BLaER1 treated with 17β-estradiol and CSF1 and Interleukin-3, amounts not matched to agents 10 nM and 100 nM (cell line): ENCODE measurements around the gene LPCAT1.

Experiments
- H3K27ac ChIP-seq, 11 experiments: shearing (Covaris generic); formaldehyde crosslinking; 2 replicates each; pipeline ENCODE4 v1.8.1; 2022
- H3K27me3 ChIP-seq, 11 experiments: shearing (Covaris generic); formaldehyde crosslinking; 2 replicates each; pipeline ENCODE4 v1.8.1; 2022
- H3K36me3 ChIP-seq, 11 experiments: shearing (Covaris generic); formaldehyde crosslinking; 2 replicates each; pipeline ENCODE4 v1.8.1; 2022
- H3K4me1 ChIP-seq, 10 experiments: shearing (Covaris generic); formaldehyde crosslinking; 2 replicates each; pipeline ENCODE4 v1.8.1; 2022
- H3K4me2 ChIP-seq, 11 experiments: shearing (Covaris generic); formaldehyde crosslinking; 2 replicates each; pipeline ENCODE4 v1.8.1; 2022
- H3K4me3 ChIP-seq, 10 experiments: shearing (Covaris generic); formaldehyde crosslinking; 2 replicates each; pipeline ENCODE4 v1.8.1; 2022
- H3K9ac ChIP-seq, 11 experiments: shearing (Covaris generic); formaldehyde crosslinking; 2 replicates each; pipeline ENCODE4 v1.8.1; 2022
- H3K9me3 ChIP-seq, 11 experiments: shearing (Covaris generic); formaldehyde crosslinking; replicated peaks in 1 of 11; 2 replicates each; pipeline ENCODE4 v1.8.1; 2022
- H4K20me1 ChIP-seq, 11 experiments: shearing (Covaris generic); formaldehyde crosslinking; 2 replicates each; pipeline ENCODE4 v1.8.1; 2022
- Cebpa-rat ChIP-seq, 11 experiments: shearing (Covaris generic); IDR thresholded peaks; 2 replicates each; pipeline ENCODE4 v1.8.1; 2022

Gene LPCAT1

GRCh38 chr5:1551426-1552301, 27.9 kb upstream of the LPCAT1 start:
- Histone ChIP-seq H3K9ac (no peak overlapping the region), H3K27ac (no peak overlapping the region), H3K4me1 (peaks cover 0 to 12% (median 9%) of the 10 kb centered on the region in 10 experiments; a peak in 15 of 20 replicates), H3K27me3 (no peaks in the 10 kb centered on the region), H3K36me3 (no peaks in the 10 kb centered on the region), H3K4me3 (no peak overlapping the region), H3K9me3 (no peaks in the 10 kb centered on the region), H3K4me2 (no peak overlapping the region), H4K20me1 (peaks cover 0 to 12% (median 0%) of the 10 kb centered on the region in 11 experiments; a peak in 1 of 22 replicates)
- no peak for TF ChIP-seq Cebpa-rat (IDR thresholded peaks at IDR 0.05)

- no peak overlapping the region for H3K27ac ChIP-seq
- TF ChIP-seq Cebpa-rat (IDR thresholded peaks at IDR 0.05), result no peak
- no peaks in the 10 kb centered on the region for H3K9me3 ChIP-seq
- no peaks in the 10 kb centered on the region for H3K36me3 ChIP-seq
- no peak overlapping the region for H3K4me3 ChIP-seq
- peaks cover 5 to 18% (median 10%) of the 10 kb centered on the region in 10 experiments for H3K4me1 ChIP-seq
- no peak overlapping the region for H3K4me2 ChIP-seq
- H3K27me3 ChIP-seq, result no peaks in the 10 kb centered on the region
- H4K20me1 ChIP-seq, result peaks cover 0 to 12% (median 0%) of the 10 kb centered on the region in 11 experiments; a peak in 1 of 22 replicates
- no peak overlapping the region for H3K9ac ChIP-seq
Observed at GRCh38 chr5:1550287-1551076, 26.7 kb upstream of the LPCAT1 start.

GRCh38 chr5:1549475-1550030, 25.8 kb upstream of the LPCAT1 start:
- Histone ChIP-seq H3K4me2 (no peak overlapping the region), H3K4me1 (peaks cover 0 to 11% (median 7%) of the 10 kb centered on the region in 10 experiments; a peak in 14 of 20 replicates)

GRCh38 chr5:1548702-1549474, 25.1 kb upstream of the LPCAT1 start:
- Histone ChIP-seq H3K4me2 (no peak overlapping the region), H3K9me3 (no peaks in the 10 kb centered on the region), H3K9ac (no peak overlapping the region), H3K27me3 (no peaks in the 10 kb centered on the region), H3K27ac (no peak overlapping the region), H3K4me3 (no peak overlapping the region), H3K4me1 (peaks cover 0 to 11% (median 7%) of the 10 kb centered on the region in 10 experiments; a peak in 14 of 20 replicates), H3K36me3 (no peaks in the 10 kb centered on the region), H4K20me1 (peaks cover 0 to 16% (median 0%) of the 10 kb centered on the region in 11 experiments; a peak in 4 of 22 replicates)
- TF ChIP-seq Cebpa-rat (IDR thresholded peaks at IDR 0.05), result no peak

More at GRCh38 chr5:1549475-1550030, 25.8 kb upstream of the LPCAT1 start:
- Histone ChIP-seq H3K27ac (no peak overlapping the region), H3K36me3 (no peaks in the 10 kb centered on the region), H3K4me3 (no peak overlapping the region), H4K20me1 (peaks cover 0 to 15% (median 0%) of the 10 kb centered on the region in 11 experiments; a peak in 3 of 22 replicates), H3K9me3 (no peaks in the 10 kb centered on the region), H3K9ac (no peak overlapping the region), H3K27me3 (no peaks in the 10 kb centered on the region)
- TF ChIP-seq Cebpa-rat (IDR thresholded peaks at IDR 0.05), result no peak

GRCh38 chr5:1547655-1548054, 23.9 kb upstream of the LPCAT1 start:
- Histone ChIP-seq H3K9me3 (no peaks in the 10 kb centered on the region), H3K36me3 (no peaks in the 10 kb centered on the region), H3K4me1 (peaks cover 0 to 15% (median 9%) of the 10 kb centered on the region in 10 experiments; a peak in 17 of 20 replicates), H3K4me3 (no peak overlapping the region), H3K27ac (no peak overlapping the region), H3K27me3 (no peaks in the 10 kb centered on the region), H3K4me2 (no peak overlapping the region), H4K20me1 (peaks cover 0 to 11% (median 0%) of the 10 kb centered on the region in 11 experiments; a peak in 4 of 22 replicates), H3K9ac (no peak overlapping the region)
- no peak for TF ChIP-seq Cebpa-rat (IDR thresholded peaks at IDR 0.05)

GRCh38 chr5:1547236-1547635, 23.5 kb upstream of the LPCAT1 start:
- no peak for TF ChIP-seq Cebpa-rat (IDR thresholded peaks at IDR 0.05)
- no peak overlapping the region for H3K4me2 ChIP-seq
- H3K27me3 ChIP-seq, result no peaks in the 10 kb centered on the region
- no peak overlapping the region for H3K27ac ChIP-seq
- H3K4me1 ChIP-seq, result peaks cover 0 to 16% (median 9%) of the 10 kb centered on the region in 10 experiments; a peak in 17 of 20 replicates
- H3K9me3 ChIP-seq, result no peaks in the 10 kb centered on the region
- no peak overlapping the region for H3K4me3 ChIP-seq
- H3K36me3 ChIP-seq, result no peaks in the 10 kb centered on the region
- H3K9ac ChIP-seq, result no peak overlapping the region
- peaks cover 0 to 9% (median 0%) of the 10 kb centered on the region in 11 experiments; a peak in 3 of 22 replicates for H4K20me1 ChIP-seq

GRCh38 chr5:1546556-1546955, 22.8 kb upstream of the LPCAT1 start:
- Histone ChIP-seq H3K4me1 (peaks cover 0 to 16% (median 9%) of the 10 kb centered on the region in 10 experiments; a peak in 17 of 20 replicates), H3K27me3 (no peaks in the 10 kb centered on the region), H3K9me3 (no peaks in the 10 kb centered on the region), H3K4me3 (no peak overlapping the region), H3K36me3 (no peaks in the 10 kb centered on the region), H3K9ac (no peak overlapping the region), H4K20me1 (peaks cover 0 to 9% (median 0%) of the 10 kb centered on the region in 11 experiments; a peak in 3 of 22 replicates), H3K27ac (no peak overlapping the region), H3K4me2 (0 out of 22 replicates have a peak overlapping the region, but pooled peaks of 1 of the 11 experiments have one; percentile 2)
- no peak for TF ChIP-seq Cebpa-rat (IDR thresholded peaks at IDR 0.05)

GRCh38 chr5:1545805-1546355, 22.1 kb upstream of the LPCAT1 start:
- Histone ChIP-seq H3K4me3 (no peak overlapping the region), H3K27me3 (no peaks in the 10 kb centered on the region), H3K4me1 (peaks cover 0 to 16% (median 9%) of the 10 kb centered on the region in 10 experiments; a peak in 17 of 20 replicates), H3K9ac (no peak overlapping the region), H4K20me1 (peaks cover 0 to 9% (median 0%) of the 10 kb centered on the region in 11 experiments; a peak in 3 of 22 replicates), H3K4me2 (peak overlapping the region in 7 of 11 experiments; percentile 2 to 39 (median 26); a peak in 6 of 22 replicates), H3K36me3 (no peaks in the 10 kb centered on the region), H3K27ac (no peak overlapping the region), H3K9me3 (no peaks in the 10 kb centered on the region)
- TF ChIP-seq Cebpa-rat (IDR thresholded peaks at IDR 0.05), result no peak
